Cardiac muscle cell (in vitro differentiated cells and primary cell): ENCODE measurements around the gene VCAN. TPM values are rescaled to one million over a fixed set of nuclear protein-coding genes. Genes with fewer than 3 reads are reported as not detected.
A peak's percentile ranks its signal among the peaks of the same experiment; 100 is the strongest.

ENCODE experiments used
- DNase-seq, 2 donors: peaks; one replicate each; pipeline versions ENCODE4 v3.0.0 to v3.0.0-alpha.2; 2010 to 2017; ENCODE audit warnings: low read depth in 1 of 2, low spot score in 1 of 2
- H3K27ac ChIP-seq: fragments of 200-600 bp; sonication (generic); 2 replicates; pipeline ENCODE4 v1.5.1; 2016
- H3K27me3 ChIP-seq: fragments of 200-600 bp; sonication (generic); 2 replicates; pipeline ENCODE4 v1.6.0; 2016; ENCODE audit warnings: control low read depth
- H3K36me3 ChIP-seq: fragments of 200-600 bp; sonication (generic); 2 replicates; pipeline ENCODE4 v1.5.1; 2016; ENCODE audit warnings: control low read depth
- H3K4me1 ChIP-seq: fragments of 200-600 bp; sonication (generic); 2 replicates; pipeline ENCODE4 v1.8.1; 2017; ENCODE audit warnings: low read depth, mild to moderate bottlenecking, mixed run types
- H3K4me3 ChIP-seq: fragments of 200-600 bp; sonication (generic); 2 replicates; pipeline ENCODE4 v1.5.1; 2016; ENCODE audit warnings: mild to moderate bottlenecking
- H3K9me3 ChIP-seq: fragments of 200-600 bp; sonication (generic); 2 replicates; pipeline ENCODE4 v1.5.1; 2017; ENCODE audit warnings: low read depth, mild to moderate bottlenecking, control low read depth
- polyA plus RNA-seq: library from polyadenylated mRNA; unstranded; fragments of >200 nt; fragmentation: Nextera tagmentation; extraction: Ambion mirVana; gene quantifications from 2 replicates; pipeline ENCODE4 v1.2.1, GENCODE V29; 2016
- total RNA-seq: library from RNA; depleted of rRNA; stranded (reverse); fragments of >200 nt; gene quantifications from 2 replicates; pipeline ENCODE4 v1.2.3, GENCODE V29; 2016
- TF ChIP-seq, protein P1 (sequence below): IDR thresholded peaks from 2 replicates; pipeline ENCODE4 v1.5.1; 2012; ENCODE audit warnings: low read depth, mild to moderate bottlenecking, low read length

VCAN gene
- total and polyA plus RNA-seq, 2 experiments from 2014 or later, result 184 to 618 TPM

DNA sequence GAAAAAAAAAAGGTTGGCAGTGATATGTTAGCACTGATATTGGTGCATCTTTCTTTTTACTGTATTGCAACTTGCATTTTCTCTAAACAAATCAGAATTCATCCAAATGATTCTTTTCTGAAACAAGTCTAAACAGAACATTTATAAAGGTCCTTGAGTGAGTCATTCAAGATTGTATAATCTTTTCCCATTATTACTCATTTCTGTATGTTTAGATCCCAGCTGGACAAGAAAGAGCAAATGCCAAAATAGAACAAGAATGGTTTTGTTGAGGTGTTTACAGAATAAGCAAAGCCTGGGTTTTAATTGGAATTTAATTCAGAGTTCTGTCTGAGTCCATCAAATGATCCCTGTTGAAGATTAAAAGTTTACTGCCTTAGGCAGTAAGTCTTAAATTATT is 112.3 kb downstream of the VCAN start:
- H3K27me3 ChIP-seq, result no peaks in the 10 kb centered on the region
- TF ChIP-seq, protein P1, sequence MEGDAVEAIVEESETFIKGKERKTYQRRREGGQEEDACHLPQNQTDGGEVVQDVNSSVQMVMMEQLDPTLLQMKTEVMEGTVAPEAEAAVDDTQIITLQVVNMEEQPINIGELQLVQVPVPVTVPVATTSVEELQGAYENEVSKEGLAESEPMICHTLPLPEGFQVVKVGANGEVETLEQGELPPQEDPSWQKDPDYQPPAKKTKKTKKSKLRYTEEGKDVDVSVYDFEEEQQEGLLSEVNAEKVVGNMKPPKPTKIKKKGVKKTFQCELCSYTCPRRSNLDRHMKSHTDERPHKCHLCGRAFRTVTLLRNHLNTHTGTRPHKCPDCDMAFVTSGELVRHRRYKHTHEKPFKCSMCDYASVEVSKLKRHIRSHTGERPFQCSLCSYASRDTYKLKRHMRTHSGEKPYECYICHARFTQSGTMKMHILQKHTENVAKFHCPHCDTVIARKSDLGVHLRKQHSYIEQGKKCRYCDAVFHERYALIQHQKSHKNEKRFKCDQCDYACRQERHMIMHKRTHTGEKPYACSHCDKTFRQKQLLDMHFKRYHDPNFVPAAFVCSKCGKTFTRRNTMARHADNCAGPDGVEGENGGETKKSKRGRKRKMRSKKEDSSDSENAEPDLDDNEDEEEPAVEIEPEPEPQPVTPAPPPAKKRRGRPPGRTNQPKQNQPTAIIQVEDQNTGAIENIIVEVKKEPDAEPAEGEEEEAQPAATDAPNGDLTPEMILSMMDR, result no peak

DNA sequence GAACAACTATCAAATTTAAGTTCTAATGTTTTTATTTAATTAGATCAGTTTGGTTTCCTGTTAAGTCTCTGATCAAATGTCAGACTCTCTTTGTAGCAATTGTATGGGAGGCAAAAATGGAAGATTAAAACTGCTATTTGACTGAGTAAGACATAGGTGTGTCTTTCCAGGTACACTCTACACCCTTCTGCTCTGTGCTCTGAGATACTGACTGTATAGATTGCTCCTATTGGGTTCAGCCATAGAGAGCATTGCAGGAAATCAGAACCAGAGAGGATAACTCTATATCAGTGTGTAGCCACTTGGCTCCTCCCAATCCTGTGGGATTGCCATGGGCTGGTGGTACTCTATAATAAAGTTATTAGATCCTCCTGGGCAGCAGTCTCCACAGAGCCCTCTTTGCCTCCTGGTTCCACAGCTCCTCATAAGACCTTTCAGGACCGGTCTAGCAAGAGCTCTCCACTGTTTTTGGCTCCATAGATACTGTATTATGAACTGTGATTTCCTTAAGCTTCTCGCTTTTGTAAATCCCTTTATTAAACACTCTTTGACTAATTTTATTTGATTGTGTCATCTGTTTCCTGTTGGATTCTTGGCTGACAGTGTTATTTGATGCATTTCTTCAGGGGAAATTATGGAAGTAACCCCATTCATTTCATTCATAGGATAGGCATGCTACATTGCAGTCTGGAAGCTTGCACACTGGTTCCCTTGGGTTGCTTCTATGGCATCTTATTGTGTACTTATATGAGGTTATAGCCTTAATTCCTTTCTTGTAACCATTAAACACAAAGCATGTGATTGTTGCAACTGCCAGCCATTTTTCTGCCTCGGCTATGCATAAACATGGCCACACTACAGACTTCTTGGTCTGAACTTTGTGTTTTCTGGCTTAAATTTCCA is 115.6 kb downstream of the VCAN start:
- Histone ChIP-seq H3K36me3 (peaks cover 3% of the 10 kb centered on the region), H3K4me1 (peaks cover 5% of the 10 kb centered on the region), H3K27me3 (no peaks in the 10 kb centered on the region), H3K9me3 (no peaks in the 10 kb centered on the region), H3K4me3 (no peak overlapping the region), H3K27ac (no peak overlapping the region)
- TF ChIP-seq, protein P1, result no peak
- DNase-seq, result no peak

More for the DNA sequence above, 112.3 kb downstream of the VCAN start:
- H3K4me3 ChIP-seq, result no peak overlapping the region
- H3K27ac ChIP-seq, result no peak overlapping the region
- H3K9me3 ChIP-seq, result no peaks in the 10 kb centered on the region
- DNase-seq, result peak in 1 of 2 donors; percentile 62
- peaks cover 34% of the 10 kb centered on the region for H3K36me3 ChIP-seq
- H3K4me1 ChIP-seq, result no peaks in the 10 kb centered on the region

DNA sequence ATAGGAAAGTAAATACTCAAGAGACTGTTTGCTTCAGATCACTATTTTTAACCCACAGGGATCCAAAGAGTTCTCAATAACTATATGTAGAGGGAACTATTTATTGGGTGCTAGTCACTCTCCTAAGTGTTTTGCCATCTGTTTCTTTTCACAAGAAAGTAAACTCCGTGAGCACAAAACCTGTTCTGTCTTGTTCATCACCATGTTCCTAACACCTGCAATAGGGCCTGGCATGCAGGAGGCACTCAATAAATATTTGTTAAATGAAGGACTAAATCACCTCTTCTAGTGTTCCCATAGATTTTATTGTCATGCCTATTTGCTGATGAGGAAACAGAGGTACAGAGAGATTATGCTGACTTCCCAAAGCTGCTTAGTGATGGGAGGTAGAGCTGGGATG is 118.2 kb downstream of the VCAN start:
- Histone ChIP-seq H3K36me3 (no peaks in the 10 kb centered on the region), H3K27ac (no peak overlapping the region), H3K9me3 (no peaks in the 10 kb centered on the region), H3K4me3 (no peak overlapping the region), H3K27me3 (no peaks in the 10 kb centered on the region), H3K4me1 (peaks cover 5% of the 10 kb centered on the region)
- peak in 1 of 2 donors; percentile 19 for DNase-seq
- TF ChIP-seq, protein P1, result no peak

DNA sequence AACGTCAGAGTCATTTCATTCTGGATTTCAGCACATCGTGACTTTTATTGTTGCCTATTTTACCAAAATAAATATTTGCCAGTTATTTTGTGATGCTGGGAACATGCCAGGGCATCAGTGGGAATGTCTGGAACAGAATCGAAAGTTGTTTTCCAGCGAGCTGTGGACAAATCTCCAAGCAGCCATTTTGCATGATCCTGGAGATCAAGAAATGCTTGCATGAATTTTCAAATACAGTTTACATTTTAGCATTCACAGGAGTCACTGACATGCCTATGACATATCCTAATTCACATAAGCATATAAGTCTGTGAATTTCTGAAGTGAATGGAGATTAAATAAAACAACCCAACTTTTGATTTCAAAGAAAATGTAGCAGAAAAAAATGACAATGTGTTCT is 119.4 kb downstream of the VCAN start:
- no peak overlapping the region for H3K4me3 ChIP-seq

DNA sequence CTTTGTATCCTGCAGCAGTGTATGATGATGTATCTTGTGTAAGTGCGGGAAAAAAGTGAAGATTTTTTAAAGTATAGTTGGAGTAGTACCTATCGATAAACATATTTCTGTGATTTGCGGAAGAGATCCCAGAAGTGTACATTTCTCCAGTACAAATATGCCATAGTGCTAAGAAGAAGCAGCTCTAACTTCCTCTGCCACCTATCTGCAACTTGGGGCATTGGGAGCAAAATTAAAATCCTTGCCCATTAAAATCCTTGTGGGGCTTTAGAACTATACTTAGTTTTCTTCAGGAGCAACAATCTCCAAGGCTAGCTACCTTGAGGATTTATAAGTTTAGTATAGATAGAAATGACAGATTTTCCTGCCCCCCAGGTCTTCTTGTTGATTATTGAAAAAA is 123.7 kb downstream of the VCAN start:
- Histone ChIP-seq H3K4me3 (no peak overlapping the region), H3K9me3 (no peaks in the 10 kb centered on the region), H3K27ac (no peak overlapping the region), H3K4me1 (peaks cover 5% of the 10 kb centered on the region), H3K36me3 (no peaks in the 10 kb centered on the region), H3K27me3 (no peaks in the 10 kb centered on the region)
- TF ChIP-seq, protein P1, result peak; percentile 24
- DNase-seq, result no peak

More for the DNA sequence above, 119.4 kb downstream of the VCAN start:
- Histone ChIP-seq H3K9me3 (no peaks in the 10 kb centered on the region), H3K27me3 (no peaks in the 10 kb centered on the region), H3K4me1 (peaks cover 5% of the 10 kb centered on the region), H3K36me3 (no peaks in the 10 kb centered on the region), H3K27ac (no peak overlapping the region)
- no peak for DNase-seq
- TF ChIP-seq, protein P1, result no peak
